Glomerular endothelial cell (primary cell): ENCODE measurements around the gene NOP56. TPM values are rescaled to one million over a fixed set of nuclear protein-coding genes. Genes with fewer than 3 reads are reported as not detected.

ENCODE experiments used
- DNase-seq: peaks from one replicate; pipeline ENCODE4 v3.0.0-alpha.2; 2011; ENCODE audit warnings: low read depth, low spot score; ENCODE audit errors: extremely low read depth
- total RNA-seq: library from RNA; depleted of rRNA; stranded (reverse); fragments of >200 nt; gene quantifications from 2 replicates; pipeline ENCODE4 v1.2.3, GENCODE V29; 2015

The NOP56 gene
- total RNA-seq, 1 donor from 2014 or later: 123 TPM

- no peak for DNase-seq
Observed at GRCh38 chr20:2640260-2640659, 12.2 kb upstream of the NOP56 start.

- no peak for DNase-seq
Observed at GRCh38 chr20:2640899-2641298, 11.5 kb upstream of the NOP56 start.

GRCh38 chr20:2643708-2644107 is 8.7 kb upstream of the NOP56 start:
- no peak for DNase-seq

- DNase-seq: no peak
Observed at GRCh38 chr20:2652724-2653555, 508 bp downstream of the NOP56 start.

GRCh38 chr20:2653556-2654383 is 1.3 kb downstream of the NOP56 start:
- DNase-seq: no peak

GRCh38 chr20:2654384-2654822 is 2.0 kb downstream of the NOP56 start:
- DNase-seq: no peak

- no peak for DNase-seq
Observed at GRCh38 chr20:2654831-2655230, 2.4 kb downstream of the NOP56 start.

GRCh38 chr20:2655331-2656116 is 3.1 kb downstream of the NOP56 start:
- no peak for DNase-seq

GRCh38 chr20:2656471-2657117 is 4.2 kb downstream of the NOP56 start:
- no peak for DNase-seq

GRCh38 chr20:2657241-2657640 is 4.8 kb downstream of the NOP56 start:
- DNase-seq: no peak

- DNase-seq: no peak
Observed at GRCh38 chr20:2657674-2658073, 5.2 kb downstream of the NOP56 start.

- no peak for DNase-seq
Observed at GRCh38 chr20:2658414-2659354, 6.3 kb downstream of the NOP56 start.

- DNase-seq: no peak
Observed at GRCh38 chr20:2659547-2659946, 7.1 kb downstream of the NOP56 start.

GRCh38 chr20:2663364-2663886 is 11.0 kb downstream of the NOP56 start:
- no peak for DNase-seq

- peak; percentile 65 for DNase-seq
Observed at GRCh38 chr20:2663887-2664719, 11.7 kb downstream of the NOP56 start, which contains the start of gene IDH3B. IDH3B (minus strand) TSS chr20:2664216; CDS start chr20:2664188, 28 bp downstream.

GRCh38 chr20:2671977-2672376 is 19.5 kb downstream of the NOP56 start:
- DNase-seq: no peak

- DNase-seq: no peak
Observed at GRCh38 chr20:2672446-2672845, 20.0 kb downstream of the NOP56 start.

- no peak for DNase-seq
Observed at GRCh38 chr20:2673453-2673852, 21.0 kb downstream of the NOP56 start.
